Stimulated activated CD4-positive, alpha-beta T cell treated with anti-CD3 and anti-CD28 coated beads, Interleukin-12 subunit alpha, Interleukin-12 subunit beta, amount 100 ng/mL, for 4 hours (primary cell): ENCODE measurements around the gene KMO.
A peak's percentile ranks its signal among the peaks of the same experiment; 100 is the strongest.

Source experiments
- DNase-seq: peaks from one replicate; pipeline ENCODE4 v3.0.0-alpha.2; 2020

The KMO gene

GRCh38 chr1:241631674-241632073 is 99.5 kb downstream of the KMO start:
- DNase-seq: no peak

- no peak for DNase-seq
Measured at GRCh38 chr1:241632987-241633386, 100.8 kb downstream of the KMO start.

- no peak for DNase-seq
Measured at GRCh38 chr1:241635556-241636152, 103.5 kb downstream of the KMO start.

GRCh38 chr1:241636291-241636690 is 104.1 kb downstream of the KMO start:
- no peak for DNase-seq

GRCh38 chr1:241637046-241637590 is 104.9 kb downstream of the KMO start:
- DNase-seq: no peak

GRCh38 chr1:241637604-241638003 is 105.4 kb downstream of the KMO start:
- DNase-seq: no peak

- no peak for DNase-seq
Measured at GRCh38 chr1:241638099-241638682, 106.0 kb downstream of the KMO start.

- no peak for DNase-seq
Measured at GRCh38 chr1:241638909-241639622, 106.9 kb downstream of the KMO start.

GRCh38 chr1:241639623-241640148 is 107.5 kb downstream of the KMO start:
- DNase-seq: peak; percentile 36

DNA sequence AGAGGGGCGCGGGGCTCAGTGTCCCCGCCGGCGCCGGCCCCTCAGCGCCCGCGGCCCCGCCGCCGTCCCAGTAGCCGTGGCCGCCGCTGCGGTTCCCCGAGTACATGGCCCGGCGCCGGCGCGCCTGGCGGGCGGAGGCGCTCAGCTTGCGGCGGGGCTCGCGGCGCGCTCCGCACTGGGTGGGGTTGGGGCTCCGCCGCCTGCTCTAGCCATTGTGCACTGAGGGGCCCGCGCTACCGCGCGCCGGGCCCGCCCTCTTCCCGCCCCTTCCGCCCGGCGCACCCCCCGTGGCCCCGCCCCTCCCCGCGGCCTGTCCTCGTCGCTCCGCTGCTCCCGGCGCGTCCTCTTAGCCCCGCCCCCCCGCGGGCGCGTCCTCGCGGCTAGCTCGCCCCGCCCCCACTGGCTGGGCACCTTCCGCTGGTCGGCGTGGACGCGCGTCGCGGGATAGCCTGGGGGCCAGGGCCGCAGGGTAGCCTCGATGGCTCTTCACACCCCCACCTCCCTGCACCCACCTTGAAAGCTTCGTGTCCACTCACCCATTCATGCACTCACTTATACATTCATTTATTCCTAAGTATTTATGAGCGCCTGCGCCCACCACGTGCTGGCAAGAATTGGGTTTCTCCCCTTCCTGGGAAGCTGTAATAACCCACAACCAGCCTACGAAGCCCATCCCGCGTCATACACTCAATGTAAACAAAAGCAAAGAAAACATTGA is 108.1 kb downstream of the KMO start, which contains the start of the genes CHML and OPN3:
CHML (minus strand) TSS at position 221 of the 718 bp plus-strand sequence. CDS start 4,603 bp downstream, outside the sequence.
OPN3 (minus strand) TSS at position 221 of the 718 bp plus-strand sequence; CDS start at position 106, 115 bp downstream.
- DNase-seq: peak; percentile 95

DNA sequence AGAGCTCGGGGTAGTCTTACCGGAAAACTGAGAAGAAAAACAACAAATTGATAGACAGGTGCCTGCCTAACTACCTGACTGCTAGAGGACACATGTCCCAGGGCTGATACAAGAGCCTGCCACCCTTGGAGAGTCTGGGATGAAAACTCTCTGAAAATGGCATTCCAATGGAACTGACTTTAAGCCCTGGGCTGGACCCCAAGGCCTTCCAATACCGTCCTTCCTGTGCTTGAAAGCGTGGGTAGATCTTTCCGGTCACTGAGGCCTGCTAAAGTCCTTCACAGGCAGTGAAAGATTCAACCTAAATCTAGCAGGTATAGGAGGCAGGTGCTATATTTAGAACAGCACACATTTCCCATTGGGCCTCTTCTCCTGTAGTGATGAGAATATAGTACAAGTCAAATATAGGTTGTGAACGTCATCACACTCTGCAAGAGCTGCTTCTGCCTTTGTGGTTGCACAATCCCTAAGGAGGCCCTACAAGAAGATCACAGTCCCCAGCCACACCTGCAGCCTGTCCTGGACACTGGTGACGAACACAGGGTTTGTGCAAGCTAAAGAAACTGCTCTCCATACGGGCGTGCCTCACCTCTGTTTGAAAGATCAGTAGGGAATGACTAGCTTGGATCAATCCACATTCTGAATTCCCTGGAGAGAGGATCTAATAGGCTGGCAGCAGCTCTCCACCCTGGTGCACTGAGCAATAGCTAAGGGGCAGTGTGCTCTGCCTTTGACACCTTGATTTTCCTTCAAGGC is 108.9 kb downstream of the KMO start:
- no peak for DNase-seq

DNA sequence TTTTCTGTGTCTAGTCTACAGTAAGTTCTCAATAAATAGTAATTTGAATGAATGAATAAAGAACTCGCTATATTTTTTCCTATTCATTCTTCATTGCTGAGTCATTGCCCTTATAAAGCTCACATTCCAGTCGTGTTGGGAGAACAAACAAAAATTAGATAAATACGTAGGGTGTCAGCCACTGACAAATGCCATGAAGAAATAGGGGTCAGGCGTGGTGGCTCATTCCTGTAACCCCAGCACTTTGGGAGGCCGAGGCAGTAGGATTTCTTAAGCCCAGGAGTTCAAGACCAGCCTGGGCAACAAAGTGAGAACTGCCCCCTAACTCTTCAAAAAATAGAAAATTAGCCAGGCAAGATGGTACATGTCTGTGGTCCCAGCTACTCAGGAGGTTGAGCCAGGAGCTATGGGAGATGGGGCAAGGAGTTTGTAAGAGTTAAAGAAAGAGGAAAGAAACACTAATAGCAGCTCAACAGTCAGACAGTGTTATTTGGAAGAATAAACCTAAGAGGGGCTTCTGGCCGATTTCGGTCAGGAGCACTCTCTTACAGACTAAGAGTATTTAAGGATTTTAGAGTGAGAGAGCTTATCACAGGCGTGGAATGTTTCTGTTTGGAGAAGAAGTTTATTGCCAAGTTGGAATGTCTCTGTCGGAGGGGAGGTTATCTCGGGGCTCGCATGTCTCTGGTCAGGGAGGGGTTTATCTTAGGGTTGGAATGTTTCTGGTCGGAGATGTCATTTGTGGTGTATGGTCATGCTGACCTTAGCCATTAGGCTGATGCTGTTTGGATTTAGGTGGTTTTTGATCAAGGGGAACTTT is 109.8 kb downstream of the KMO start:
- no peak for DNase-seq

- DNase-seq: no peak
Measured at GRCh38 chr1:241642593-241642944, 110.4 kb downstream of the KMO start.

GRCh38 chr1:241644259-241644658 is 112.1 kb downstream of the KMO start:
- no peak for DNase-seq

DNA sequence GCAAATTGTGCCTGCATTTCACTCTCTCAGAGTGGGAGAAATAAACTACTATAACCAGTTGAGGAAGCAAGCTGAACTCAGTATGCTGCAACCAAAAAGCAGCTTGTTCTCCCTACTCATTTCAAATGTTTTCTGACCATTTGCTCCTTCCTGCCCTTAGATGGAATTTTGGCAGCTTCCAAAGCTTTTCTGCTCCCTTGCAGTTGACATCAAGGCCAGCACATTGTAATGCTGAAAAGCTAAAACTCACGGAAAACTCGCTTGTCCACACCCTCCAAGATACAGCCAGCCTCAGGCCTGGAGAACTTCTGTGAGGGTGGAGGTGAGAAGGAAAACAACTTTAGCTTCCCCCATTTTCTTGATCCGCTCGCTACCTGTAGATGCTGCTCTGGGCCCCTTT is 113.0 kb downstream of the KMO start:
- no peak for DNase-seq
